ENCODE data around the gene ARHGAP29. TPM values are rescaled to one million over a fixed set of nuclear protein-coding genes. Genes with fewer than 3 reads are reported as not detected.

The ARHGAP29 gene
- total and polyA plus RNA-seq, 2 donors (not counting 1 experiment from before 2014, with no cell fraction given): 26.6 to 37.3 TPM

DNA sequence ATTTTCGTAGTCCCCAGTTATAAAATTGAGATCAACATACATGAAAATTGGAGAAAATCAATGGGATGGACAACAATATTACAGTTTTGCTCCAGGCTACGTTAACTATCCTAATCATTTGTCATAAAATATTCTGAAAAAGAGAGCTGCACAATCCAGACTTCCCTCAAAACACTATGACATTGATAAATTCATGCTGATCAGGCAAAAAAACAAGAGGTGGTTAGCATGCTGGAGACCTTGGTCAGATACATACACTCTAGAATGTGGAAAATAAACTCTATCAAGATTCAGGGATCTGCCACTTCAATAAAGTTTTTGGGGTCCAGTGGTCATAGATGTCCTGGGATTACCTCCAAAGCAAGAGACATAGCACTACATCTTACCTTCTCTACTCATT lies 32.5 kb upstream of the ARHGAP29 start:
- Histone ChIP-seq H3K27ac (ENCODE audit: insufficient read depth, low read length) (no peak overlapping the region), H3K36me3 (ENCODE audit: control insufficient read depth, insufficient read depth, low read length) (no peaks in the 10 kb centered on the region), H3K79me2 (ENCODE audit: control insufficient read depth, insufficient read depth, low read length) (no peaks in the 10 kb centered on the region), H3K4me2 (ENCODE audit: extremely low read depth, insufficient read depth, low read length) (no peak overlapping the region), H3K9me3 (ENCODE audit: control insufficient read depth, insufficient read depth, low read depth, low read length) (no peaks in the 10 kb centered on the region), H4K20me1 (ENCODE audit: control insufficient read depth, extremely low read depth, insufficient read depth, low read length) (no peaks in the 10 kb centered on the region), H3K9ac (ENCODE audit: insufficient read depth, low read length) (no peak overlapping the region), H2AFZ (ENCODE audit: low read length) (no peak overlapping the region), H3K27me3 (ENCODE audit: control insufficient read depth, insufficient read depth, low read length) (no peaks in the 10 kb centered on the region), H3K4me3 (replicated peaks in 1 of 4; ENCODE audit: control extremely low read depth in 1 of 4, insufficient read depth in 1 of 4, low read depth in 3 of 4, low read length in 4 of 4) (no peak overlapping the region), H3K4me1 (ENCODE audit: control insufficient read depth, extremely low read depth, insufficient read depth, low read length) (peaks cover 17% of the 10 kb centered on the region)
- TF ChIP-seq EZH2 (IDR thresholded peaks at IDR 0.05; ENCODE audit: low read length, missing control alignments): no peak
- TF ChIP-seq, protein P1, sequence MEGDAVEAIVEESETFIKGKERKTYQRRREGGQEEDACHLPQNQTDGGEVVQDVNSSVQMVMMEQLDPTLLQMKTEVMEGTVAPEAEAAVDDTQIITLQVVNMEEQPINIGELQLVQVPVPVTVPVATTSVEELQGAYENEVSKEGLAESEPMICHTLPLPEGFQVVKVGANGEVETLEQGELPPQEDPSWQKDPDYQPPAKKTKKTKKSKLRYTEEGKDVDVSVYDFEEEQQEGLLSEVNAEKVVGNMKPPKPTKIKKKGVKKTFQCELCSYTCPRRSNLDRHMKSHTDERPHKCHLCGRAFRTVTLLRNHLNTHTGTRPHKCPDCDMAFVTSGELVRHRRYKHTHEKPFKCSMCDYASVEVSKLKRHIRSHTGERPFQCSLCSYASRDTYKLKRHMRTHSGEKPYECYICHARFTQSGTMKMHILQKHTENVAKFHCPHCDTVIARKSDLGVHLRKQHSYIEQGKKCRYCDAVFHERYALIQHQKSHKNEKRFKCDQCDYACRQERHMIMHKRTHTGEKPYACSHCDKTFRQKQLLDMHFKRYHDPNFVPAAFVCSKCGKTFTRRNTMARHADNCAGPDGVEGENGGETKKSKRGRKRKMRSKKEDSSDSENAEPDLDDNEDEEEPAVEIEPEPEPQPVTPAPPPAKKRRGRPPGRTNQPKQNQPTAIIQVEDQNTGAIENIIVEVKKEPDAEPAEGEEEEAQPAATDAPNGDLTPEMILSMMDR (conservative IDR thresholded peaks at IDR 0.05 in 1 of 2, IDR thresholded peaks at IDR 0.05 in 1 of 2; ENCODE audit: low read depth in 1 of 2, low read length in 2 of 2): no peak
- no peak for DNase-seq (ENCODE audit: low read depth in 2 of 2)

DNA sequence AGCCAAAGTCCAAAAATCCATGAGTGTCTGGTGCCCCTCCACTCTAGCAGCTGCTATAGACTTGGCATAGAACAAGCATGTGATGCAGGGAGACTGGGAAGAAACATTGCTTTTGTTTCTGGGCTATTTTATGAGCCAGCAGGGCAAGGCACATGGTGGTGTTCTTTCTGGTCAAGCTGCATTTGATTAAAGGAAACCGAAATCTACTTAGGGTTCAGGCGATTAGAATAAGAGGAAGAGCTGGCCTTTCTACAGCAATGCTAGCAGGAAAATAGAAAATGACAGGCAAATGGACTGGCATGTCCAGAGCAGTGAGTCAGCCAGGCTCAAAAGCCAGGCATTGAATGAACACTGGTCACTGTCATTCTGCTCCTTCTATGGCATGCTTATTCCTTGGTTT lies 28.5 kb upstream of the ARHGAP29 start:
- no peaks in the 10 kb centered on the region for H3K9me3 ChIP-seq (ENCODE audit: control insufficient read depth, insufficient read depth, low read depth, low read length)
- no peaks in the 10 kb centered on the region for H3K36me3 ChIP-seq (ENCODE audit: control insufficient read depth, insufficient read depth, low read length)
- no peak overlapping the region for H3K27ac ChIP-seq (ENCODE audit: insufficient read depth, low read length)
- H3K4me3 ChIP-seq (replicated peaks in 1 of 4; ENCODE audit: control extremely low read depth in 1 of 4, insufficient read depth in 1 of 4, low read depth in 3 of 4, low read length in 4 of 4): no peak overlapping the region
- no peaks in the 10 kb centered on the region for H3K79me2 ChIP-seq (ENCODE audit: control insufficient read depth, insufficient read depth, low read length)
- no peaks in the 10 kb centered on the region for H4K20me1 ChIP-seq (ENCODE audit: control insufficient read depth, extremely low read depth, insufficient read depth, low read length)
- peaks cover 8% of the 10 kb centered on the region for H3K4me1 ChIP-seq (ENCODE audit: control insufficient read depth, extremely low read depth, insufficient read depth, low read length)
- H3K27me3 ChIP-seq (ENCODE audit: control insufficient read depth, insufficient read depth, low read length): no peaks in the 10 kb centered on the region
- DNase-seq (ENCODE audit: low read depth in 2 of 2): no peak
- H3K4me2 ChIP-seq (ENCODE audit: extremely low read depth, insufficient read depth, low read length): no peak overlapping the region
- no peak overlapping the region for H3K9ac ChIP-seq (ENCODE audit: insufficient read depth, low read length)
- TF ChIP-seq, protein P1 (conservative IDR thresholded peaks at IDR 0.05 in 1 of 2, IDR thresholded peaks at IDR 0.05 in 1 of 2; ENCODE audit: low read depth in 1 of 2, low read length in 2 of 2): no peak
- no peak for TF ChIP-seq EZH2 (IDR thresholded peaks at IDR 0.05; ENCODE audit: low read length, missing control alignments)
- no peak overlapping the region for H2AFZ ChIP-seq (ENCODE audit: low read length)

DNA sequence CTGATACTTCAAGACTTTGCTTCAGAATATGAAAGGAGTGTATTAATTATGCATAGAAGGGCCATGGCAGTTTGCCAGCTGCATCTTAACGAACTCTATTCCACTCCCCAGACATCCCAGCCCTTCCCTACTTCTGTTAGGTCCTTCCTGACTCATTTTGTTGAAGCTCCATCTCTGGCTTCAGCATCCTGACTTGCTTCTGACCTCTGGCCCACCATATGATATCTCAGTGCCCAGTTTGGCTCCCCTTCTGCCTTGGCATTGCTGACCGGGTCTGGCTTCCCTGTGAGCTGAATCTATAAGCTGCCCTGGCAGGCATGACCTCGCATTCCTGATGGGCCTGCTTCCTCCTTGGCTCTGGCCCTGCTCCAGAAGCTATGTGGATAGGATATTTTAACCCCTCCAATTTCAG lies 27.6 kb upstream of the ARHGAP29 start:
- Histone ChIP-seq H3K27me3 (ENCODE audit: control insufficient read depth, insufficient read depth, low read length) (no peaks in the 10 kb centered on the region), H2AFZ (ENCODE audit: low read length) (no peak overlapping the region), H3K4me3 (replicated peaks in 1 of 4; ENCODE audit: control extremely low read depth in 1 of 4, insufficient read depth in 1 of 4, low read depth in 3 of 4, low read length in 4 of 4) (no peak overlapping the region), H3K4me2 (ENCODE audit: extremely low read depth, insufficient read depth, low read length) (no peak overlapping the region), H3K79me2 (ENCODE audit: control insufficient read depth, insufficient read depth, low read length) (no peaks in the 10 kb centered on the region), H4K20me1 (ENCODE audit: control insufficient read depth, extremely low read depth, insufficient read depth, low read length) (no peaks in the 10 kb centered on the region), H3K9me3 (ENCODE audit: control insufficient read depth, insufficient read depth, low read depth, low read length) (no peaks in the 10 kb centered on the region), H3K27ac (ENCODE audit: insufficient read depth, low read length) (no peak overlapping the region), H3K9ac (ENCODE audit: insufficient read depth, low read length) (no peak overlapping the region), H3K4me1 (ENCODE audit: control insufficient read depth, extremely low read depth, insufficient read depth, low read length) (peaks cover 2% of the 10 kb centered on the region), H3K36me3 (ENCODE audit: control insufficient read depth, insufficient read depth, low read length) (no peaks in the 10 kb centered on the region)
- TF ChIP-seq, protein P1 (conservative IDR thresholded peaks at IDR 0.05 in 1 of 2, IDR thresholded peaks at IDR 0.05 in 1 of 2; ENCODE audit: low read depth in 1 of 2, low read length in 2 of 2): no peak
- TF ChIP-seq EZH2 (IDR thresholded peaks at IDR 0.05; ENCODE audit: low read length, missing control alignments): no peak
- no peak for DNase-seq (ENCODE audit: low read depth in 2 of 2)

Data from fibroblast of lung (primary cell).